Naive thymus-derived CD4-positive, alpha-beta T cell (primary cell): Measurements from ENCODE around the gene CHST6. TPM values are rescaled to one million over a fixed set of nuclear protein-coding genes. Genes with fewer than 3 reads are reported as not detected.
"Not testable (repeated sequence)": the region's sequence is repeated elsewhere in the genome, so short reads cannot be mapped to it uniquely, and the experiment has no call there.

Experiments used
- ATAC-seq: fragments of 150-1000 bp; cut with Tn5 transposase; 2 replicates; pipeline ENCODE4 v1.10.0; 2021; ENCODE audit warnings: mild to moderate bottlenecking, moderate library complexity
- CTCF ChIA-PET: fragments of 350-600 bp; sonication (Branson Sonifier 250); formaldehyde crosslinking; loops from one replicate; lab custom pipeline; 2021; ENCODE audit warnings: antibody characterized with exemption; lab: Charles Lee
- POLR2A ChIA-PET: fragments of 350-600 bp; sonication (Branson Sonifier 250); formaldehyde crosslinking; loops from one replicate; lab custom pipeline; 2021; ENCODE audit warnings: antibody characterized with exemption, inconsistent platforms; lab: Charles Lee
- DNase-seq, 9 donors: peaks; one replicate each; pipeline versions ENCODE4 v3.0.0 to v3.0.0-alpha.2; 2020 to 2022; ENCODE audit warnings: mixed read lengths in 1 of 9
- H3K27ac ChIP-seq: one replicate; pipeline ENCODE4 v1.7.0; 2013; ENCODE audit warnings: mild to moderate bottlenecking, low read depth, low read length, moderate library complexity
- H3K27me3 ChIP-seq, 2 donors: one replicate each; pipeline ENCODE4 v1.7.0; 2013; ENCODE audit warnings: low read length in 2 of 2, mild to moderate bottlenecking in 2 of 2, moderate library complexity in 2 of 2; ENCODE audit not compliant: control insufficient read depth in 2 of 2, insufficient read depth in 2 of 2
- H3K36me3 ChIP-seq, 3 experiments: 1 replicate in 2 of 3; 2 replicates in 1 of 3; pipeline ENCODE4 v1.7.0; 2013; ENCODE audit warnings: low read length in 3 of 3, mild to moderate bottlenecking in 3 of 3, moderate library complexity in 1 of 3; ENCODE audit not compliant: insufficient read depth in 3 of 3, control insufficient read depth in 2 of 3
- H3K4me1 ChIP-seq, 2 donors: one replicate each; pipeline ENCODE4 v1.7.0; 2013; ENCODE audit warnings: low read length in 2 of 2, mild to moderate bottlenecking in 2 of 2, moderate library complexity in 1 of 2; ENCODE audit not compliant: control insufficient read depth in 2 of 2, insufficient read depth in 2 of 2
- H3K4me3 ChIP-seq: 2 replicates; pipeline ENCODE4 v1.7.0; 2013; ENCODE audit warnings: mild to moderate bottlenecking, low read length
- H3K9me3 ChIP-seq, 3 experiments: 1 replicate in 2 of 3; 2 replicates in 1 of 3; pipeline ENCODE4 v1.7.0; 2013; ENCODE audit warnings: low read length in 3 of 3; ENCODE audit not compliant: control insufficient read depth in 2 of 3
- H3K27ac Mint-ChIP-seq, 9 donors: one replicate each; pipeline ENCODE4 v1.8.0; 2020 to 2022; ENCODE audit warnings: mixed read lengths in 9 of 9, mild to moderate bottlenecking in 8 of 9, moderate library complexity in 5 of 9, inconsistent platforms in 2 of 9
- H3K27me3 Mint-ChIP-seq, 5 donors: one replicate each; pipeline ENCODE4 v1.8.0; 2021 to 2022; ENCODE audit warnings: mixed read lengths in 5 of 5, mild to moderate bottlenecking in 1 of 5
- H3K36me3 Mint-ChIP-seq, 5 donors: one replicate each; pipeline ENCODE4 v1.8.0; 2020 to 2022; ENCODE audit warnings: mixed read lengths in 5 of 5, mild to moderate bottlenecking in 3 of 5, inconsistent platforms in 1 of 5
- H3K4me1 Mint-ChIP-seq, 7 donors: one replicate each; pipeline ENCODE4 v1.8.0; 2020 to 2022; ENCODE audit warnings: mixed read lengths in 7 of 7, mild to moderate bottlenecking in 3 of 7, inconsistent platforms in 1 of 7
- H3K4me3 Mint-ChIP-seq, 10 donors: one replicate each; pipeline ENCODE4 v1.8.0; 2020 to 2022; ENCODE audit warnings: mild to moderate bottlenecking in 10 of 10, mixed read lengths in 10 of 10, moderate library complexity in 6 of 10, inconsistent platforms in 2 of 10
- H3K9me3 Mint-ChIP-seq, 11 donors: one replicate each; pipeline ENCODE4 v1.8.0; 2020 to 2022; ENCODE audit warnings: mixed read lengths in 11 of 11, mild to moderate bottlenecking in 4 of 11, inconsistent platforms in 1 of 11, moderate library complexity in 1 of 11
- intact Hi-C, 2 donors: fragments of 100-400 bp; cut with micrococcal nuclease; formaldehyde crosslinking; loops; one replicate each; pipeline ENCODE4 v1.15.1; 2023
- polyA plus RNA-seq, 2 donors: library from polyadenylated mRNA; unstranded; fragments of 300-500 nt; fragmentation: Illumina TruSeq; gene quantifications; one replicate each; pipeline ENCODE4 v1.2.3, GENCODE V29; 2021
- total RNA-seq, 6 experiments: library from RNA in 5 of 6; stranded (reverse) in 5 of 6; gene quantifications; 1 replicate in 5 of 6; 2 replicates in 1 of 6; pipeline ENCODE4 v1.2.3 and lab custom pipeline; 2021 to 2026

CHST6 gene
- total RNA-seq (under 1 TPM in 3 of 5 experiments, not detected in 2; 0.05 to 0.14 (median 0.11) TPM), polyA plus RNA-seq (not detected), total RNA-seq (lab: John Stamatoyannopoulos, UW) (not detected)

GRCh38 chr16:75495076-75495674 is at the start of gene CHST6:
CHST6 (minus strand) TSS chr16:75495441; CDS start chr16:75479828, 15,613 bp downstream.
- no peak within 1 kb of the TSS for H3K27ac ChIP-seq
- H3K9me3 Mint-ChIP-seq = no peaks in the 10 kb centered on the region
- no peak within 1 kb of the TSS for H3K4me3 ChIP-seq
- no peaks in the 10 kb centered on the region for H3K27me3 ChIP-seq
- ChIA-PET CTCF (interaction anchor here (1.4 kb wide), 1 partner anchor 23 kb away, joined by 3 read pairs; no protein-coding TSS in a partner anchor), POLR2A (interaction anchor here (0.5 kb wide), 1 partner anchor 494 kb away, joined by 3 read pairs; no protein-coding TSS in a partner anchor)
- no peaks in the 10 kb centered on the region for H3K36me3 ChIP-seq
- H3K27ac Mint-ChIP-seq = no peak within 1 kb of the TSS
- no peaks in the 10 kb centered on the region for H3K9me3 ChIP-seq
- H3K4me1 ChIP-seq = no peaks in the 10 kb centered on the region
- H3K4me3 Mint-ChIP-seq = peak within 1 kb of the TSS; percentile 56 to 80 (median 70)
- ATAC-seq (peak; percentile 65), DNase-seq (peak in 1 of 9 donors; percentile 31)
- H3K36me3 Mint-ChIP-seq = no peaks in the 10 kb centered on the region
- H3K27me3 Mint-ChIP-seq = peaks cover 21 to 35% (median 28%) of the 10 kb centered on the region in 5 donors
- intact Hi-C loops = no loop called here
- peaks cover 6 to 8% (median 7%) of the 10 kb centered on the region in 7 donors for H3K4me1 Mint-ChIP-seq

- H3K36me3 Mint-ChIP-seq, H3K36me3 ChIP-seq, ATAC-seq, H3K4me1 ChIP-seq, H3K4me1 Mint-ChIP-seq, H3K9me3 Mint-ChIP-seq, H3K27me3 Mint-ChIP-seq, H3K27ac Mint-ChIP-seq, CTCF ChIA-PET, DNase-seq, H3K4me3 Mint-ChIP-seq, H3K4me3 ChIP-seq, H3K27me3 ChIP-seq, H3K9me3 ChIP-seq, intact Hi-C loops, H3K27ac ChIP-seq: not testable (repeated sequence)
- POLR2A ChIA-PET = interaction anchor here (1.4 kb wide), 1 partner anchor 13 kb away, joined by 3 read pairs; the partner anchor contains the start of gene TMEM231
These were observed 47.2 kb upstream of the CHST6 start for GRCh38 chr16:75542462-75542861.

GRCh38 chr16:75541236-75541635 is 46.0 kb upstream of the CHST6 start:
- CTCF ChIA-PET = no interaction called here
- peaks cover 0 to 4% (median 0%) of the 10 kb centered on the region in 7 donors for H3K4me1 Mint-ChIP-seq

GRCh38 chr16:75538882-75539565 is 43.8 kb upstream of the CHST6 start:
- CTCF ChIA-PET, H3K4me1 Mint-ChIP-seq: not testable (repeated sequence)

More at GRCh38 chr16:75541236-75541635, 46.0 kb upstream of the CHST6 start:
- Histone ChIP-seq H3K27me3 (no peaks in the 10 kb centered on the region), H3K36me3 (no peaks in the 10 kb centered on the region), H3K27ac (no peak overlapping the region), H3K9me3 (no peaks in the 10 kb centered on the region), H3K4me3 (no peak overlapping the region), H3K4me1 (no peaks in the 10 kb centered on the region)
- intact Hi-C loops = no loop called here
- no peaks in the 10 kb centered on the region for H3K27me3 Mint-ChIP-seq
- DNase-seq (no peak), ATAC-seq (no peak)
- POLR2A ChIA-PET = no interaction called here
- peaks cover 0 to 6% (median 0%) of the 10 kb centered on the region in 5 donors for H3K36me3 Mint-ChIP-seq
- no peak overlapping the region for H3K27ac Mint-ChIP-seq
- H3K4me3 Mint-ChIP-seq = no peak overlapping the region
- no peaks in the 10 kb centered on the region for H3K9me3 Mint-ChIP-seq

GRCh38 chr16:75537776-75538175 is 42.5 kb upstream of the CHST6 start:
- Mint-ChIP-seq H3K27ac (no peak overlapping the region), H3K27me3 (no peaks in the 10 kb centered on the region), H3K4me1 (peaks cover 0 to 4% (median 0%) of the 10 kb centered on the region in 7 donors), H3K36me3 (no peaks in the 10 kb centered on the region), H3K4me3 (no peak overlapping the region), H3K9me3 (no peaks in the 10 kb centered on the region)
- Histone ChIP-seq H3K27ac (no peak overlapping the region), H3K27me3 (no peaks in the 10 kb centered on the region), H3K4me1 (no peaks in the 10 kb centered on the region), H3K9me3 (no peaks in the 10 kb centered on the region), H3K36me3 (no peaks in the 10 kb centered on the region), H3K4me3 (no peak overlapping the region)
- DNase-seq (no peak), ATAC-seq (no peak)
- CTCF ChIA-PET = no interaction called here
- intact Hi-C loops = no loop called here
- POLR2A ChIA-PET = no interaction called here

More at GRCh38 chr16:75538882-75539565, 43.8 kb upstream of the CHST6 start:
- H3K36me3 ChIP-seq, H3K4me3 Mint-ChIP-seq, H3K4me3 ChIP-seq, H3K9me3 Mint-ChIP-seq, H3K36me3 Mint-ChIP-seq, DNase-seq, H3K27me3 Mint-ChIP-seq, intact Hi-C loops, H3K27ac ChIP-seq, POLR2A ChIA-PET, H3K9me3 ChIP-seq, H3K4me1 ChIP-seq, ATAC-seq, H3K27me3 ChIP-seq, H3K27ac Mint-ChIP-seq: not testable (repeated sequence)

GRCh38 chr16:75535901-75536300 is 40.7 kb upstream of the CHST6 start, which contains the start of gene CHST5:
CHST5 (minus strand) TSS chr16:75536108; CDS start chr16:75530384, 5,724 bp downstream.
- POLR2A ChIA-PET = no interaction called here
- no peaks in the 10 kb centered on the region for H3K36me3 Mint-ChIP-seq
- H3K27me3 ChIP-seq = no peaks in the 10 kb centered on the region

More at GRCh38 chr16:75535901-75536300, 40.7 kb upstream of the CHST6 start, which contains the start of gene CHST5:
- Mint-ChIP-seq H3K9me3 (no peaks in the 10 kb centered on the region), H3K27ac (no peak within 1 kb of the TSS), H3K4me1 (peaks cover 0 to 4% (median 0%) of the 10 kb centered on the region in 7 donors), H3K4me3 (no peak within 1 kb of the TSS), H3K27me3 (peaks cover 0 to 4% (median 0%) of the 10 kb centered on the region in 5 donors)
- ATAC-seq (no peak), DNase-seq (no peak)
- Histone ChIP-seq H3K9me3 (no peaks in the 10 kb centered on the region), H3K4me1 (no peaks in the 10 kb centered on the region), H3K27ac (no peak within 1 kb of the TSS), H3K4me3 (no peak within 1 kb of the TSS), H3K36me3 (no peaks in the 10 kb centered on the region)
- CTCF ChIA-PET = no interaction called here
- intact Hi-C loops = no loop called here
